Measurements from ENCODE around the gene ARL6IP5. TPM values are rescaled to one million over a fixed set of nuclear protein-coding genes. Genes with fewer than 3 reads are reported as not detected.

The ARL6IP5 gene, protein sequence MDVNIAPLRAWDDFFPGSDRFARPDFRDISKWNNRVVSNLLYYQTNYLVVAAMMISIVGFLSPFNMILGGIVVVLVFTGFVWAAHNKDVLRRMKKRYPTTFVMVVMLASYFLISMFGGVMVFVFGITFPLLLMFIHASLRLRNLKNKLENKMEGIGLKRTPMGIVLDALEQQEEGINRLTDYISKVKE
- 10 to 100 TPM; 93.9 to 94.8 TPM for total RNA-seq

DNA sequence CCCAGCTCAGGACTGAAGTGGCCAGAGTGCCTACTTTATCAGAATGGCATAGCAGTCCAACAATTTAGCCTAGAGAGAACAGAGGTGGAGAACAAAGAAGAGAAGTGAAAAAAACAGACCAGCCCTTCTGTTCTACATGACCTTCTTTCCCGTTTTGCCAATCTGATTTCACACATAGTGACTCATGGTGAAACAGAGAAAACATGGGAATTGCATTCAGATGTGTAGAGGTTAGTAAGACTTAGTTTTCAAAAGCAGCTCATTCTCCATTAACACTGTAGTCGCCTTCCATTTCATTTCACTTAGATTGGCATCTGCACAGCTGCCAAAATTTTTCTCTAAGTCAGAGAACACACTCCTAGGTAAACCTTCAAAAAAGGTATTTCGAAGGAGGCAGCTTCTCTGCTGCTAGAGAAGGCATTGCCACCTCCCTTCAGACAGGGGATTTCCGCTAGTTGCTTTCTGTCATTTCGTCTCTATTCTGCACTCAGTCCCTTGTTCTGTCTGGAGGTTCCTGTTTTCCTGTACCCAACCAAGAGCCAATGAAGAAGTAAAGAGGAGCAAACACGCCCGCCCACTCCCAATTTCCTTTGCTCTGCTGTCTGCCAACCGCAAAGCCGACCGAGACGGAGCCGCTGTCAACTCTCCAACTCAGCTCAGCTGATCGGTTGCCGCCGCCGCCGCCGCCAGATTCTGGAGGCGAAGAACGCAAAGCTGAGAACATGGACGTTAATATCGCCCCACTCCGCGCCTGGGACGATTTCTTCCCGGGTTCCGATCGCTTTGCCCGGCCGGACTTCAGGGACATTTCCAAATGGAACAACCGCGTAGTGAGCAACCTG, at the start of gene ARL6IP5:
ARL6IP5 (plus strand) TSS at position 612 of the 842 bp plus-strand sequence; CDS start at position 723, 111 bp downstream.
- peak; percentile 96 for DNase-seq
- ChIA-PET CTCF (interaction anchor here (1.1 to 1.4 kb wide), 2 partner anchors 11 to 77 kb away, joined by 3 to 4 read pairs; no protein-coding TSS in a partner anchor), POLR2A (interaction anchor here (1.4 to 6.1 kb wide), 8 partner anchors 9 to 220 kb away, joined by 3 to 81 read pairs (median 8); partner anchors contain the start of gene TMF1)
- H3K4me1 Mint-ChIP-seq (ENCODE audit: low read depth) = peaks cover 57% of the 10 kb centered on the region
- peak within 1 kb of the TSS; percentile 97 for H3K27ac Mint-ChIP-seq
- H3K9me3 Mint-ChIP-seq = no peaks in the 10 kb centered on the region
- peak within 1 kb of the TSS; percentile 97 for H3K4me3 Mint-ChIP-seq
- H3K36me3 Mint-ChIP-seq = peaks cover 19% of the 10 kb centered on the region
- H3K27me3 Mint-ChIP-seq = no peaks in the 10 kb centered on the region
- intact Hi-C loops (cut with micrococcal nuclease) = loop anchor here (1.0 to 5.0 kb wide), 9 partner anchors 8 to 1978 kb away; partner anchors contain the start of genes EOGT, SUCLG2 and TMF1

DNA sequence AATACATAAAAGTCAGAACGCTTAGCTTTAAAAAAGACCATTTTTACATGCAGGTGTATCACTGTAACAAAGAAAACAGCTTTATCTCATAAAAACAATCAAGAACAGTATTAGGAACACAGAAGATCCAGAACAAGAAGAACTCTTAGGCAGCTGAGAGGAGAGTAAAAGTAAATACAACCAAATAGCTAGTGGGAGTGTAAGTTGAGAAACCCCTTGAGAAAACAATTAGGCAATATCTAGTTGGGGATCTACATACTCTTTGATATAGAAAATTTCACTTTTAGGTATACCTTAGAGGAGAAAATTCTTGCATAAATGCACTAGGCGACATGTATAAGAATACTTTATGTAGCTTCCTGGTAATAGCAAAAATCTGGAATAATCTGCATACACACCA, 40.1 kb upstream of the ARL6IP5 start:
- Mint-ChIP-seq H3K4me3 (no peak overlapping the region), H3K36me3 (peaks cover 36% of the 10 kb centered on the region), H3K9me3 (no peaks in the 10 kb centered on the region), H3K27ac (no peak overlapping the region), H3K27me3 (no peaks in the 10 kb centered on the region), H3K4me1 (ENCODE audit: low read depth) (peaks cover 34% of the 10 kb centered on the region)
- DNase-seq = no peak
- intact Hi-C loops (cut with micrococcal nuclease) = no loop called here
- ChIA-PET CTCF (interaction anchor here (0.5 to 1.0 kb wide), 2 partner anchors 13 to 261 kb away, joined by 3 to 4 read pairs; no protein-coding TSS in a partner anchor), POLR2A (no interaction called here)

DNA sequence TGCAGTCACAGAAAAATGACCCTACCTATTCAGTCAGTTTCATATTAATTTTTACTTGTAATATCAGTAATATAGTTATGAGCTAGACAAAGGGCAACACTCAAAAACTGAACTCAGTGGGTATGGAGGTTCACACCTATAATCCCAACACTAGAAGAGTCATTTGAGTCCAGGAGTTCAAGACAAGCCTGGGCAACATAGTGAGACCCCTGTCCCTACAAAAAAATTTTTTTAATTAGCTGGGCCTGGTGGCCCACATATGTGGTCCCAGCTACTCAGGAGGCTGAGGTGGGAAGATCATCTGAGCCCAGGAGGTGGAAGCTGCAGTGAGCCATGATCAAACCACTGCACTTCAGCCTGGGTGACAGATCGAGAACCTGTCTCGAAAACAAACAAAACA, 35.7 kb upstream of the ARL6IP5 start:
- Mint-ChIP-seq H3K4me1 (ENCODE audit: low read depth) (peaks cover 45% of the 10 kb centered on the region), H3K36me3 (peaks cover 39% of the 10 kb centered on the region), H3K4me3 (no peak overlapping the region), H3K9me3 (no peaks in the 10 kb centered on the region), H3K27me3 (peaks cover 2% of the 10 kb centered on the region), H3K27ac (no peak overlapping the region)
- DNase-seq = no peak
- CTCF ChIA-PET = interaction anchor here (0.7 kb wide), 1 partner anchor 246 kb away, joined by 3 read pairs; no protein-coding TSS in a partner anchor
- intact Hi-C loops (cut with micrococcal nuclease) = no loop called here
- POLR2A ChIA-PET = interaction anchor here (1.5 to 5.3 kb wide), 3 partner anchors 11 to 37 kb away, joined by 4 to 28 read pairs (median 5); partner anchors contain the start of gene ARL6IP5

DNA sequence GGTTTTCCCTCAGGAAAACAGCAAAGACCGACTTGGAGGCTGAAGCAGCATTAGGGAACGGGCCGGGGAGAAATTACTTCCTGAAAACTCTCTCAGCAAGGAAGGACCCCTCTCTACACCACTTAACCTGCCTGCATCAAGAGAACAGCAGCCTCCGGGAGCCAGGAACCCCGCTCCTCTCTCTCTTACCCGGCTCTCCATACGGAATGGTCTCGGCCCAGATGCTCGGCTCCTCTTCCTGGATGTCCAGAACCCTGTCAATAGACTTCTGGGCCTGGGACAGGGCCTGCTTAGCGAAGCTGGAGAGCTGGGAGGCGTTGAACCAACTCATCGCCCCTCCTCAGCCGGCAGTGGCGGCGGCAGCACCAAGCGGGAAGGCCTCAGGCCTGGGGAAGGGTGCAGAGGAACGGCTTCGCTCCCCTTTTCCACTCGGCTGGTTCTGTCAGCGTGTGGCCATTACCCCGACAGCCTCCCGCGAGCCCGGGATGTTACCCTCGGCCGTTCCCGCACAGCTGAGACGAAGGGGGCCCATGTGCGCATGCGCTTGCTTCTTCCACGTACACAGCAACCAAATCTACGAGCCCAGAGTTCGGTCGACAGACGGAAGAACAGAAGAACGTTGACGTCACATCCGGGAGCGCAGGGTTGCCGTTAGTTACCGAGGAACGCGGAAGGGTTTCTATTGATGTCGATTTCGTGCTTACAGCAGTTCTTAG, 32.8 kb upstream of the ARL6IP5 start, which contains the start of gene TMF1:
TMF1 (minus strand) TSS at position 578 of the 716 bp plus-strand sequence; CDS start at position 331, 247 bp downstream.
- DNase-seq = peak; percentile 99
- POLR2A ChIA-PET = interaction anchor here (0.5 to 5.3 kb wide), 12 partner anchors 9 to 275 kb away, joined by 3 to 28 read pairs (median 4); partner anchors contain the start of genes ARL6IP5, EOGT and UBA3
- peaks cover 40% of the 10 kb centered on the region for H3K36me3 Mint-ChIP-seq
- peak within 1 kb of the TSS; percentile 98 for H3K4me3 Mint-ChIP-seq
- CTCF ChIA-PET = interaction anchor here (1.1 to 2.7 kb wide), 9 partner anchors 13 to 109 kb away, joined by 3 to 13 read pairs (median 4); partner anchors contain the start of gene EOGT
- intact Hi-C loops (cut with micrococcal nuclease) = loop anchor here (1.0 to 2.0 kb wide), 4 partner anchors 7 to 39 kb away; partner anchors contain the start of genes ARL6IP5 and EOGT
- H3K4me1 Mint-ChIP-seq (ENCODE audit: low read depth) = peaks cover 33% of the 10 kb centered on the region
- H3K9me3 Mint-ChIP-seq = no peaks in the 10 kb centered on the region
- peaks cover 2% of the 10 kb centered on the region for H3K27me3 Mint-ChIP-seq
- H3K27ac Mint-ChIP-seq = peak within 1 kb of the TSS; percentile 97

DNA sequence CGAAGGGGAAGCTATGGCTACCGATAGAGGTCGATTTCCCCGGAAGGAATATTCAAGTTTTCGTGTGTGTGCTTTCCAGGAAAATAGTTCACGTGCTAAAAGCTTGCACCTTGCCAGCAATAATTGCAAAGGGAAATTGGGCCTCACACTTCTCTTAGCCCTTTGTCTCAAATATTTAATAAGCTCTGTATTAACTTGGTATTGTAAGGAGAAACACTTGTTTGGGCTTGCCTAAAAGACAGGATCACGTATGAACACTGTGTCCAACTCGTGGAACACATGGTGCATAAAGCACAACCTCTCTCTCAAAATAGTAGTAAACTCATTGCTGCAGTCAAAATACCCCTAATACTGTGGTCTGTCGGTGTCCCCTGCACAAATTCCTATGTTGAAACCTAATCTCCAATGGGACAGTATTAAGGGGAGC, 32.3 kb upstream of the ARL6IP5 start:
- Mint-ChIP-seq H3K9me3 (no peaks in the 10 kb centered on the region), H3K4me3 (peak overlapping the region; percentile 98), H3K4me1 (ENCODE audit: low read depth) (peaks cover 32% of the 10 kb centered on the region), H3K36me3 (peaks cover 38% of the 10 kb centered on the region), H3K27ac (peak overlapping the region; percentile 97), H3K27me3 (peaks cover 2% of the 10 kb centered on the region)
- CTCF ChIA-PET = interaction anchor here (1.1 to 2.7 kb wide), 8 partner anchors 12 to 109 kb away, joined by 3 to 13 read pairs (median 4); no protein-coding TSS in a partner anchor
- intact Hi-C loops (cut with micrococcal nuclease) = loop anchor here (1.0 to 2.0 kb wide), 2 partner anchors 20 to 32 kb away; partner anchors contain the start of gene ARL6IP5
- no peak for DNase-seq
- POLR2A ChIA-PET = interaction anchor here (0.5 to 5.3 kb wide), 12 partner anchors 10 to 274 kb away, joined by 3 to 28 read pairs (median 4); partner anchors contain the start of genes ARL6IP5, EOGT and UBA3

DNA sequence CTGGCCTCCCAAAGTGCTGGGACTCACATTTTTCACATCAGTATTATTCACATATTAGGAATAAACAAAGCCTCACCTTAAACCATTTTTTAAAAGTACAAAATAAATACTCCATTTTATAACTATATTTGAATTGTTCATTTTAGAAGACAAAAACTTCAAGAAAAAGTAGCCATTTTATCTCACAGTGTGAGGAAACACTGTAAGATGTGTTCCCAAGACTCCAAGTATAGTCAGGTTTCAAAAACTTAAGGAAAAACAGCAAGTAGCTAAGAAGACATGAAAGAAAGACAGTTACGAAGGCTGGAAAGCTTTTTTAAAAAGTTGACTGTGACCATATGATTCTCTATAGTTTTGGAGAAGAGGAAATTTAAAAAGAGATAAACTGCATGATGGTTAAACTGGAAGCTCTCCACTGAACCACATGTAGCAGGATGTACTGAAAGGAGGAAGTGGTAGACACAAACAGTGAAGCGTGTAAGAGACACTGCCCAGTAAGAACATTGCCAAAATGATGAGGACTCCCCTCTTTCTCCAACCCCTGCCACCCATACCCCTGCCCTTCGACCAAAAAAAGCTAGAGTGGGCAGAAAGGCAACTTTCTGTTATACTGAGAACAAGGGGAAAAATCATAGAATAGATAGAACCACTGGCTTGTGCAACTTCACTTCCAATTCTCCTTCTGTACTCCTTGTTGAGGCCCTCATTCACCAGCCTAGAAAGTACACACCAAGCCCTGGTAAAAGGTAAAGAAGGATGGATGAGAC, 26.4 kb upstream of the ARL6IP5 start:
- intact Hi-C loops (cut with micrococcal nuclease) = no loop called here
- Mint-ChIP-seq H3K27me3 (no peaks in the 10 kb centered on the region), H3K36me3 (peaks cover 54% of the 10 kb centered on the region), H3K9me3 (peaks cover 5% of the 10 kb centered on the region), H3K4me1 (ENCODE audit: low read depth) (peaks cover 32% of the 10 kb centered on the region), H3K27ac (peak overlapping the region; percentile 93), H3K4me3 (no peak overlapping the region)
- ChIA-PET CTCF (interaction anchor here (1.5 kb wide), 2 partner anchors 32 to 36 kb away, joined by 3 read pairs; no protein-coding TSS in a partner anchor), POLR2A (interaction anchor here (0.6 to 4.4 kb wide), 3 partner anchors 18 to 49 kb away, joined by 3 to 38 read pairs (median 4); partner anchors contain the start of gene ARL6IP5)
- no peak for DNase-seq

DNA sequence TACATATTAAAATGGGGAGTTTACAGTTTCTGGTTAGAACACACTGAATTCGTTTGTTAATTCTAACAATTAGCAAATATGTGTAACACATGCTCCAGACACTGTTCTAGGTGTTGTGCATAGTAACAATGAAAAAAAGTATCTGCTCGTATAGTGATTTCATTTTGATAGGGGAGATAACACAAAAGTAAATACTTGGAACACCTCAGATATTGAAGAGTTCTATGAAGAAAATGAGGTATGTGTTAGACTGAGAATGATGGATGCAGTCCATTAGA, 25.9 kb upstream of the ARL6IP5 start:
- Mint-ChIP-seq H3K9me3 (peaks cover 5% of the 10 kb centered on the region), H3K4me1 (ENCODE audit: low read depth) (peaks cover 37% of the 10 kb centered on the region), H3K27ac (peak overlapping the region; percentile 93), H3K4me3 (no peak overlapping the region), H3K36me3 (peaks cover 54% of the 10 kb centered on the region), H3K27me3 (no peaks in the 10 kb centered on the region)
- intact Hi-C loops (cut with micrococcal nuclease) = loop anchor here (1.0 kb wide), 2 partner anchors 8 to 25 kb away; partner anchors contain the start of gene ARL6IP5
- no peak for DNase-seq
- ChIA-PET CTCF (interaction anchor here (1.5 kb wide), 2 partner anchors 31 to 36 kb away, joined by 3 read pairs; no protein-coding TSS in a partner anchor), POLR2A (interaction anchor here (0.6 to 4.4 kb wide), 2 partner anchors 26 to 49 kb away, joined by 4 to 38 read pairs; partner anchors contain the start of gene ARL6IP5)

DNA sequence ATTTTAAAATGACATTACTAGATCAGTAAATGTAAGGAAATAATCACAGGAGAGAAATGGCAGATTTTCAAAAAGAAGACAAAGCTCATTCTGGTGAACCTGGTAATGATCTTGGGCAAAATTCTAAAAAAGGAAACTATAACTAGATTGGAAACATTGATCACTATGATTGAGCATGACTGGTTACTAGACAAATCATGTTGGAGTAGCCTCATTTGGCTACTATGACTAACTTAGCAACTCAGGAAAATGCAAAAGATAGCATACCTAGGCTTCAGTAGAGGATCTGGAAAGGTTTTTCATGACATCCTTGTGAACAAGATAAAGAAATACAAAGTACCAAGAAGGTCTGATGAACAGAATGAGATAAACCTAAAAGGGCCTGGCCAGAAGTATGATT, 25.0 kb upstream of the ARL6IP5 start:
- Mint-ChIP-seq H3K27ac (peak overlapping the region; percentile 93), H3K4me3 (no peak overlapping the region), H3K27me3 (no peaks in the 10 kb centered on the region), H3K36me3 (peaks cover 56% of the 10 kb centered on the region), H3K4me1 (ENCODE audit: low read depth) (peaks cover 45% of the 10 kb centered on the region), H3K9me3 (peaks cover 5% of the 10 kb centered on the region)
- ChIA-PET POLR2A (interaction anchor here (0.9 to 4.4 kb wide), 4 partner anchors 10 to 46 kb away, joined by 3 to 38 read pairs (median 4); partner anchors contain the start of genes ARL6IP5 and EOGT), CTCF (interaction anchor here (1.4 to 1.5 kb wide), 2 partner anchors 23 to 35 kb away, joined by 3 to 5 read pairs; no protein-coding TSS in a partner anchor)
- intact Hi-C loops (cut with micrococcal nuclease) = loop anchor here (1.0 kb wide), 2 partner anchors 8 to 25 kb away; partner anchors contain the start of gene ARL6IP5
- no peak for DNase-seq

DNA sequence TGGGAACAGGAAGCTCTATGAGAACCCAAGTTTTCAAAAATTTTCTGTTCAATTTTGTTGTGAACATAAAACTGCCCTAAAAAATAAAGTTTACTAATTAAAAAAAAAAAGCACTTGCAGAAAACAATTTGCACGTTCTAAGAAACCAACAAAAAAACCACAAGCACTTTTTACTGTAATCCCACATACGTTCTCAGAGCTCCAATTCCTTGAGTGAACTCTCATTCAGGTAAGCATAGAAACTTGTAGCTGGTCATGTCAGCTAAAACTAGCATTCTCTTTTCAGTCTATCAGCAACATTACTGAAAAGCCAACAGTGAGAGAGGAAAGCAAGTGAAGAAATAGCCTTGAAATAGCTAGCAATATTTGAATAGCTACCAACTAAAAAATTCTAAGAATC, 21.1 kb upstream of the ARL6IP5 start:
- ChIA-PET CTCF (interaction anchor here (3.6 kb wide), 1 partner anchor 11 kb away, joined by 13 read pairs; the partner anchor contains the start of gene TMF1), POLR2A (interaction anchor here (0.7 to 2.3 kb wide), 4 partner anchors 11 to 29 kb away, joined by 3 to 9 read pairs (median 3); partner anchors contain the start of genes ARL6IP5 and TMF1)
- intact Hi-C loops (cut with micrococcal nuclease) = no loop called here
- Mint-ChIP-seq H3K4me3 (no peak overlapping the region), H3K27ac (peak overlapping the region; percentile 75), H3K9me3 (peaks cover 5% of the 10 kb centered on the region), H3K4me1 (ENCODE audit: low read depth) (peaks cover 55% of the 10 kb centered on the region), H3K36me3 (peaks cover 41% of the 10 kb centered on the region), H3K27me3 (no peaks in the 10 kb centered on the region)
- DNase-seq = no peak
